Ovary (tissue), 9 donors: ENCODE results near the gene WASL. TPM values are rescaled to one million over a fixed set of nuclear protein-coding genes. Genes with fewer than 3 reads are reported as not detected.
"Not testable (repeated sequence)": the region's sequence is repeated elsewhere in the genome, so short reads cannot be mapped to it uniquely, and the experiment has no call there.

Source experiments
- DNase-seq, 5 donors: peaks; one replicate each; pipeline ENCODE4 v3.0.0-alpha.2; 2019 to 2020
- H3K27ac ChIP-seq, 2 donors: fragments of 200-600 bp; one replicate each; pipeline versions ENCODE4 v1.5.1 to v1.8.0; 2019 to 2022
- H3K27me3 ChIP-seq: fragments of 200-600 bp; one replicate; pipeline ENCODE4 v1.8.0; 2022
- H3K36me3 ChIP-seq: fragments of 200-600 bp; sonication (generic); one replicate; pipeline ENCODE4 v1.5.1; 2019
- H3K4me1 ChIP-seq: one replicate; pipeline ENCODE4 v1.8.1; 2013; ENCODE audit warnings: mild to moderate bottlenecking, moderate library complexity; ENCODE audit not compliant: insufficient read depth
- H3K4me3 ChIP-seq: fragments of 200-600 bp; sonication (generic); one replicate; pipeline ENCODE4 v1.5.1; 2017
- H3K9me3 ChIP-seq, 2 donors: fragments of 200-600 bp in 1 of 2; sonication (generic) in 1 of 2; one replicate each; pipeline versions ENCODE4 v1.5.1 to v1.8.1; 2013 to 2019; ENCODE audit warnings: mild to moderate bottlenecking in 1 of 2, moderate library complexity in 1 of 2
- EP300 ChIP-seq: sonication (generic); formaldehyde crosslinking; IDR thresholded peaks from one replicate; pipeline ENCODE4 v1.6.1; 2017; ENCODE audit warnings: antibody characterized with exemption
- POLR2A ChIP-seq: fragments of 450-650 bp; IDR thresholded peaks from one replicate; pipeline ENCODE4 v1.6.1; 2017; ENCODE audit warnings: antibody characterized with exemption, mild to moderate bottlenecking, moderate library complexity
- WGBS, 3 donors: extraction: QIAGEN DNeasy Blood & Tissue Kit in 1 of 3; methylation state at CpG; one replicate each; pipeline versions ENCODE4 v1.1.5 to v1.1.7; 2013 to 2017; 5-methylcytosine and 5-hydroxymethylcytosine counted together
- intact Hi-C, 4 donors: fragments of 100-400 bp; cut with DNase I; formaldehyde crosslinking; loops; one replicate each; pipeline versions ENCODE4 v1.11.0 to v1.15.1; 2022 to 2023
- polyA plus RNA-seq, 2 donors: library from polyadenylated mRNA; stranded (reverse); fragments of 200-250 nt in 1 of 2; fragments of 350-450 nt in 1 of 2; fragmentation: Illumina TruSeq in 1 of 2; extraction: RNeasy Lipid Tissue Mini Kit (QIAGEN cat#74804) in 1 of 2; gene quantifications; one replicate each; pipeline ENCODE4 v1.2.3, GENCODE V29; 2013 to 2014
- total RNA-seq, 7 donors: library from RNA; depleted of rRNA in 2 of 7; stranded (reverse); fragments of >200 nt in 2 of 7; fragmentation: NEBNext Ultra II Directional in 3 of 7; extraction: Animal tissue kit (Norgen Biotek cat#: 25700) in 3 of 7; gene quantifications; one replicate each; pipeline versions ENCODE4 v1.1.0 to v1.2.4, GENCODE V29; 2016 to 2023
- TF ChIP-seq, protein P1 (sequence below), 3 donors: fragments of 450-650 bp in 2 of 3; fragments of 200-600 bp in 1 of 3; IDR thresholded peaks; one replicate each; pipeline versions ENCODE4 v1.5.1 to v1.8.0; 2016 to 2022; ENCODE audit warnings: antibody characterized with exemption in 3 of 3, mild to moderate bottlenecking in 1 of 3
- donor health status: DM: no; HTN: no; CAD: no; lungs with moderate emphysema.
- donor health status: DM: no; HTN: no; CAD: no.
- donor health status: Bipolar disorder and iron deficiency.
- donor health status: DM: yes; HTN: yes; CAD: no.
- donor health status: DM: no; HTN: no; CAD: no.
- donor health status: DM: yes; HTN: yes; CAD: no.

WASL gene
- total and polyA plus RNA-seq, 9 donors: 29.1 to 71.5 (median 45.0) TPM

DNA sequence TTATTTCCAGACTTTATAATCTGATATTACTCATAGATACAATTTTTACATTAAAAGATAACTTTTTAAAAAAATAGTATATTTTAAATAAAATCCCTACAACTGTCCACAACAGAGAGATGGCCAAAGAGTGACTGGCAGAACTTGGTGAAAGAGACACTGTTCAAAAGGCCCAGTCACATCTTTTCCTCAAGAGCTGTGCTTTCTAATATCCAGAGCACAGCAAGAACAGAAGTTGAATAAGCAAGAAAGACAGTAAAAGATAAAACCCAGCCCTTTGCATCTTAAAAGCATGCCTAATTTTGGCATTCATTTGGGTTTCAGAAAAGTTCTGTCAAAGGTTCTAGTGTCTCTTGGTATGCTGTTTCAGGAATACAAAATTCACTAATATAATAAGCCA lies 6.9 kb downstream of the WASL start:
- no peaks in the 10 kb centered on the region for H3K9me3 ChIP-seq
- no peak for DNase-seq
- no peak overlapping the region for H3K27ac ChIP-seq
- no peak for TF ChIP-seq POLR2A
- TF ChIP-seq, protein P1, sequence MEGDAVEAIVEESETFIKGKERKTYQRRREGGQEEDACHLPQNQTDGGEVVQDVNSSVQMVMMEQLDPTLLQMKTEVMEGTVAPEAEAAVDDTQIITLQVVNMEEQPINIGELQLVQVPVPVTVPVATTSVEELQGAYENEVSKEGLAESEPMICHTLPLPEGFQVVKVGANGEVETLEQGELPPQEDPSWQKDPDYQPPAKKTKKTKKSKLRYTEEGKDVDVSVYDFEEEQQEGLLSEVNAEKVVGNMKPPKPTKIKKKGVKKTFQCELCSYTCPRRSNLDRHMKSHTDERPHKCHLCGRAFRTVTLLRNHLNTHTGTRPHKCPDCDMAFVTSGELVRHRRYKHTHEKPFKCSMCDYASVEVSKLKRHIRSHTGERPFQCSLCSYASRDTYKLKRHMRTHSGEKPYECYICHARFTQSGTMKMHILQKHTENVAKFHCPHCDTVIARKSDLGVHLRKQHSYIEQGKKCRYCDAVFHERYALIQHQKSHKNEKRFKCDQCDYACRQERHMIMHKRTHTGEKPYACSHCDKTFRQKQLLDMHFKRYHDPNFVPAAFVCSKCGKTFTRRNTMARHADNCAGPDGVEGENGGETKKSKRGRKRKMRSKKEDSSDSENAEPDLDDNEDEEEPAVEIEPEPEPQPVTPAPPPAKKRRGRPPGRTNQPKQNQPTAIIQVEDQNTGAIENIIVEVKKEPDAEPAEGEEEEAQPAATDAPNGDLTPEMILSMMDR (IDR thresholded peaks at IDR 0.05): no peak
- H3K36me3 ChIP-seq: no peaks in the 10 kb centered on the region
- no peak overlapping the region for H3K4me3 ChIP-seq
- no peaks in the 10 kb centered on the region for H3K27me3 ChIP-seq
- intact Hi-C loops: loop anchor here in 1 of 4 donors (10.0 kb wide), 2 partner anchors 47 to 53 kb away; no protein-coding TSS in a partner anchor
- H3K4me1 ChIP-seq: peaks cover 18% of the 10 kb centered on the region

DNA sequence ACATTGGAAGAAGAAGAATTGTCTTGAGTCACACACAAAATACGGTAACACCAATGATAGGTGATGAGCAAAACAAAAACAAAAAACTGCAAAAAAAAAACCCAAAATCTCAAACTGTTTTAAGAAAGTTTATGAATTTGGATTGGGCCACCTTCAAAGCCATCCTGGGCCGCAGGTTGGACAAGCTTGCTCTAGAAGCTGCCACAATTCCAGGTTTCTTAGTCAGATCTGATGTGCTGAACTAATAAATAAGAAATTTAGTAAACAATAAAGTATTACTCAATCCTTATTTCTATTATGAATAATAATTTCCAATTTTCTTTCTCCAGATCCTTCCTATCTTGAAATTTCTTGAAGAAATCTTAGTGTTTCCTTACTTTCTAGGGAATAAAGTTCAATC lies 10.0 kb downstream of the WASL start:
- no peaks in the 10 kb centered on the region for H3K36me3 ChIP-seq
- WGBS, 3 donors: 93 to 97% (median 94%) methylated on average over 2 of the region's 2 CpGs
- DNase-seq: no peak
- H3K27me3 ChIP-seq: no peaks in the 10 kb centered on the region
- H3K4me3 ChIP-seq: no peak overlapping the region
- peaks cover 0 to 3% of the 10 kb centered on the region in 2 donors for H3K9me3 ChIP-seq
- TF ChIP-seq, protein P1 (IDR thresholded peaks at IDR 0.05): no peak
- no peak for TF ChIP-seq POLR2A
- TF ChIP-seq EP300: no peak
- peaks cover 13% of the 10 kb centered on the region for H3K4me1 ChIP-seq
- H3K27ac ChIP-seq: no peak overlapping the region
- intact Hi-C loops: no loop called here

DNA sequence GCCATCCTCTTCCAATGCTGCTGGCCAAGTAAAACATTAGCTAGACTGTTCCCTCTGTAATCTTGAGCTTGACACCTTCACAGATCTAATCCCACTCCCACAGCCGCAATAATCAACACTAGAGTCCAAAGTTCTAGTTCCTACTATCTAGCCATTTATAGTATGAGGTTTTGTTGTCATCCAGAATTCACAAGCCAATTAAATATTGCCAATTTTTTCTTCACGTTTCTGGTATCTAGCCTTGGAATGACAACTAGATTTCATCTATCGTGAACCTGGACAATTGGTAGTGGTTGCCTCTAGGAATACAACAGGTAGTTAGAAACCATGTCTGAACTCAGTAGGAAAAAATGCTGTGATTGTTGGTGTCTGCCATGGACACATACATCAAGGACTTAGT lies 10.4 kb downstream of the WASL start:
- intact Hi-C loops: no loop called here
- no peak overlapping the region for H3K4me3 ChIP-seq
- peaks cover 13% of the 10 kb centered on the region for H3K4me1 ChIP-seq
- 78 to 79% (median 78%) methylated on average over 3 of the region's 3 CpGs for WGBS, 3 donors
- H3K27ac ChIP-seq: no peak overlapping the region
- no peaks in the 10 kb centered on the region for H3K27me3 ChIP-seq
- DNase-seq: no peak
- TF ChIP-seq POLR2A: no peak
- TF ChIP-seq EP300: no peak
- TF ChIP-seq, protein P1 (IDR thresholded peaks at IDR 0.05): no peak
- H3K36me3 ChIP-seq: no peaks in the 10 kb centered on the region
- H3K9me3 ChIP-seq: peaks cover 0 to 3% of the 10 kb centered on the region in 2 donors

DNA sequence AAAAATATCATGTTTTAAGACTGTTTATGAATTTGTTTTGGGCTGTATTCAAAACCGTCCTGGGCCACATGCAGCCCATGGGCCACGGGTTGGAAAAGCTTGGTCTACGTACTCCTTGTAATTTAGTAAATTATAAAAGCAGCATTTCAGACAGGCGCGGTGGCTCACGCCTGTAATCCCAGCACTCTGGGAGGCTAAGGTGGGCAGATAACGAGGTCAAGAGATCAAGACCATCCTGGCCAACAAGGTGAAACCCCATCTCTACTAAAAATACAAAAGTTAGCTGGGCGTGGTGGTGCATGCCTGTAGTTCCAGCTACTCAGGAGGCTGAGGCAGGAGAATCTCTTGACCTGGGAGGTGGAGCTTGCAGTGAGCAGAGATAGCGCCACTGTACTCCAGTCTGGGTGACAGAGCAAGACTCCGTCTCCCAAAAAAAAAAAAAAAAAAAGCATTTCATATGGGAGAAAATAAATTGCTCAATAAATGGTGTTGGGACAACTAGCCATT lies 11.6 kb downstream of the WASL start:
- H3K36me3 ChIP-seq, intact Hi-C loops, DNase-seq, H3K27ac ChIP-seq, H3K4me3 ChIP-seq, H3K27me3 ChIP-seq, H3K9me3 ChIP-seq: not testable (repeated sequence)
- 92 to 96% (median 94%) methylated on average over 10 of the region's 10 CpGs for WGBS, 3 donors
- peaks cover 11% of the 10 kb centered on the region for H3K4me1 ChIP-seq

DNA sequence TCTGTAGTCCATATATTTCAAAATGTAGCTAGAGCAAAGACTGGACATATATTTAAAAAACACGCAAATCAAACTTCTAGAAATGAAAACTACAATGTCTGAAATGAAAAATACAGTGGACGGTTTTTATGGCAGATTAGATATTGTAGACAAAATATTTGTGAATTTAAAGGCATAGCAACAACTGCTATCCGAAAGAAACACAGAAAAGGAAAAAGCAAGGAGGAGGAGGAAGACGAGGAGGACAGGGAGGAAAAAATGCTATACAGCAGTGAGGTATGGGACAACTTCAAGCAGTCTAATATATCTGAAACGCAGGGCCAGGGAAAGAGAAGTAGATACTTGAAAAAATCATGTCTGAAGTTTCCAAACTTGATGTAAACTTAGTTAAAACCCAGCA lies 13.3 kb downstream of the WASL start:
- 81 to 95% (median 94%) methylated on average over 5 of the region's 5 CpGs for WGBS, 3 donors
- TF ChIP-seq EP300 (no peak), POLR2A (no peak)
- TF ChIP-seq, protein P1 (IDR thresholded peaks at IDR 0.05): no peak
- Histone ChIP-seq H3K4me1 (peaks cover 4% of the 10 kb centered on the region), H3K36me3 (no peaks in the 10 kb centered on the region), H3K27ac (no peak overlapping the region), H3K4me3 (no peak overlapping the region), H3K9me3 (peaks cover 0 to 3% of the 10 kb centered on the region in 2 donors), H3K27me3 (no peaks in the 10 kb centered on the region)
- intact Hi-C loops: no loop called here
- no peak for DNase-seq
